GM12872 (cell line): Measurements from ENCODE around the gene MBP.

Experiments
- CTCF ChIP-seq: IDR thresholded peaks from 3 replicates; pipeline ENCODE4 v1.5.1; 2011; ENCODE audit warnings: low read depth, mild to moderate bottlenecking, low read length, moderate library complexity; ENCODE audit not compliant: insufficient read depth

Gene MBP

GRCh38 chr18:77136871-77137665 lies 4.5 kb upstream of the MBP start:
- TF ChIP-seq CTCF = no peak

GRCh38 chr18:77136076-77136718 lies 3.6 kb upstream of the MBP start:
- no peak for TF ChIP-seq CTCF

GRCh38 chr18:77135339-77136075 lies 2.9 kb upstream of the MBP start:
- TF ChIP-seq CTCF = no peak

DNA sequence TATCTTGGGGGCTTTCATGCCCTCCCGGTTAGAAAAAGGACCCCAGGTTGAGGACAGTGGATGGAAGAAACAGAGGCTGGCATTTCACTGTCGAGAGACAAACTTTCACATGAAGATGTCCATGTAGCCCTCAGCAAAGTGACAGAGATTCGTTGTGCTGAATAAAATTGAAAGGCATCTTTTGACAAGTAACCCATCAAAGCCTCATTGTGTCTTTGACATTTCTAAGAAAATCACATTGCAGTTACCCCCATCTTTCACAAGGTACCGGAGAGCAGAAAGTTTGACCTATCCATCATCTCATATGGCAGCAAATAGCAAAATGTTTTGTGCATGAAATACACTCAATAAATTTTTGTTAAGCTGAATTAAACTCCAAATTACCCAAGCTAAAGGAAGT lies 2.0 kb upstream of the MBP start:
- TF ChIP-seq CTCF = no peak

DNA sequence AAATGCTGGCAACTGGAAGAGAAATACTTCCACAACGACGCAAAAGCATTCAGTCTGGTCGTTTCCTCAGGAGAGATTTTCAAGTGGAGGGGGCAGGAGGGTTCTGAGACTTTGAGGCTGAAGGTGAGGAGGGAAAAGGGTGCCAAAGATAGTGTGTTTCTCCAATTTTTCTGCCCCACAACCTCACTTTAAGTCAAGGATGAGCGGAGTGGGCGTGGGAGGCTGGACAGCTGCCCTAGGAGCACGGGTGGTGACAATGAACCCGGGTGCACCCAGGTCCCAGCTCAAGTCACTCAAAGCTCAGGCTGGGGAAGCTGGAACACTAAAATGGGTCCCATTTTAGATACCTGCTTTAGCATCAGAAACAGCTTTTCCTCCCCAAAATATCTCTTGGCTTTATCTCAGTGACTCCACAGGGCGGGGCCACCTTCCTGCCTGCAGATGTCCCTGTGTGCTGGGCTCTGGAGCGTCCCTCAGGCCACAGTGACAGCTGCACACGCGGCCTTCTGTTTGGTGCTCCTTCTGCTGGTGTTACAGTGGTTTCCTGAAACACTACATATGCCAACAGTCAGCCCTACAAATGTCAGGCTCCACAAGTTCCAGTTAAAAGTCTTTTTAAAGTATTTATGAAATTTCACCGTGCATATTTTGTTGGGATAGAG lies 1.4 kb upstream of the MBP start:
- no peak for TF ChIP-seq CTCF

DNA sequence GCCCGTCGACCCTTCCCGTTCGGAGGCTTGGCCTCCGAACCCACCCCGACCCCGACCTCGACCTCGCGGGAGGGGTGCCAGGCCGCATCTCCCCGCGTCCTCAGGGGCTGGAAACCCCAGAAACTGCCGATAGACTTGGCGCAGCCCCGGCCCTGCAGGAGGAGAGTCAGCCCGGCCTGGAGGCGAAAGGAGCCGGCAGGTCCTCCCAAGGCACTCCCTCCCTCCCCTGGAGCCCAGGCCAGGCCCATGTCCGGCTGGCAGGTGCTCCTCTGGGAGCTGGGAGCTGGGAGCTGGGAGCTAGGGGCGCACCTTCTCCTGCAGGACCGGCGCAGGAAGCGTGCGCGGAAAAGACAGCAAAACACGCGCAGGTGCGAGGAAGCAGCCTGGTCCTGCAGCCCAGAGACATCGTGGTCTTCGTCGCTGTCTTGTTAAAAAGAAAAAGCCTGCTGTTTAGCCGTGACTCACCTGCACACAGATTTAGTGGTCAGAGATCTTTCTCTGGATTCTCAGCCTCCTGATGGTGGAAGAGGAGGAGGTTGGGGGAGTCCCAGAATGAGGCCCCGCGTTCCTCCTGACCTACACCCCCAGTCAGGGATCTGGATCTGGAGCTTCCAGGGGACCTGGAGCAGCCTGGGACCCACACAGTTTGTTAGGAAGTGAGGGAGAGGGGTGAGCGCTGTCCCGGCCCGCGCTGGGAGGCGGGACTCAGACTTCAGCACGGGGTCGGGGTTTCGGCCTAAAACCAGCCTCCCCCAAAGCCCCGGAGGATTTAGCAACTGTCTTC lies 660 bp upstream of the MBP start:
- TF ChIP-seq CTCF = no peak
